ENCODE measurements around the gene CORO2A. TPM values are rescaled to one million over a fixed set of nuclear protein-coding genes. Genes with fewer than 3 reads are reported as not detected.

The CORO2A gene
- total and polyA plus RNA-seq, 2 of the 13 experiments (the other 11 are each of a cell fraction or from before 2014, with no cell fraction given), result 14.4 to 15.3 TPM

- TF ChIP-seq ZNF263 (CRISPR knock-in tag; IDR thresholded peaks at IDR 0.05) (peak; percentile 93), GLMP (CRISPR knock-in tag; IDR thresholded peaks at IDR 0.05; ENCODE audit: borderline replicate concordance) (no peak), CHD4 (IDR thresholded peaks at IDR 0.05; ENCODE audit: borderline replicate concordance, low read length) (no peak), ZBTB1 (CRISPR knock-in tag; IDR thresholded peaks at IDR 0.05; ENCODE audit: borderline replicate concordance) (no peak), ZFP82 (CRISPR knock-in tag; IDR thresholded peaks at IDR 0.05; ENCODE audit: borderline replicate concordance) (no peak), ZNF335 (CRISPR knock-in tag; IDR thresholded peaks at IDR 0.05) (peak; percentile 45; the same call in 1 of the 2 replicates), ZNF282 (IDR thresholded peaks at IDR 0.05; ENCODE audit: partially characterized antibody) (no peak), SRSF9 (IDR thresholded peaks at IDR 0.05; ENCODE audit: borderline replicate concordance, insufficient read depth, low read depth, low read length, poor library complexity, severe bottlenecking) (no peak), TAF1 (CRISPR knock-in tag; IDR thresholded peaks at IDR 0.05) (no peak), ZNF414 (CRISPR knock-in tag; IDR thresholded peaks at IDR 0.05) (peak; percentile 78; the same call in 1 of the 2 replicates), REXO4 (CRISPR knock-in tag; IDR thresholded peaks at IDR 0.05; ENCODE audit: borderline replicate concordance) (no peak), RBAK (CRISPR knock-in tag; IDR thresholded peaks at IDR 0.05) (no peak), TGIF2 (CRISPR knock-in tag; IDR thresholded peaks at IDR 0.05) (peak; percentile 80; the same call in 1 of the 2 replicates), MEIS1 (CRISPR knock-in tag; IDR thresholded peaks at IDR 0.05; ENCODE audit: borderline replicate concordance) (no peak), TRIM24 (CRISPR knock-in tag; IDR thresholded peaks at IDR 0.05) (no peak), REPIN1 (CRISPR knock-in tag; IDR thresholded peaks at IDR 0.05; ENCODE audit: borderline replicate concordance, low read depth) (peak; percentile 90), TCF7L2 (IDR thresholded peaks at IDR 0.05; ENCODE audit: low read depth, low read length) (no peak), JARID2 (CRISPR knock-in tag; IDR thresholded peaks at IDR 0.05; ENCODE audit: insufficient replicate concordance) (no peak), SMARCC2 (IDR thresholded peaks at IDR 0.05) (no peak), SRY (CRISPR knock-in tag; IDR thresholded peaks at IDR 0.05) (no peak), ZNF549 (CRISPR knock-in tag; IDR thresholded peaks at IDR 0.05) (no peak), ZNF724P (CRISPR knock-in tag; IDR thresholded peaks at IDR 0.05; ENCODE audit: borderline replicate concordance) (peak; percentile 65; the same call in 1 of the 2 replicates), RBFOX2 (IDR thresholded peaks at IDR 0.05; ENCODE audit: low read depth, low read length) (no peak), ZNF496 (CRISPR knock-in tag; IDR thresholded peaks at IDR 0.05; ENCODE audit: insufficient replicate concordance) (no peak), POLR2G (IDR thresholded peaks at IDR 0.05; ENCODE audit: low read depth, low read length) (no peak), MED8 (CRISPR knock-in tag; IDR thresholded peaks at IDR 0.05; ENCODE audit: insufficient replicate concordance) (no peak), TARDBP (CRISPR knock-in tag; IDR thresholded peaks at IDR 0.05) (peak; percentile 71; the same call in 1 of the 2 replicates), ZNF703 (CRISPR knock-in tag; IDR thresholded peaks at IDR 0.05; ENCODE audit: borderline replicate concordance) (no peak), PHF5A (CRISPR knock-in tag; IDR thresholded peaks at IDR 0.05; ENCODE audit: low read depth, unreplicated experiment) (peak; percentile 75), HOXD1 (CRISPR knock-in tag; IDR thresholded peaks at IDR 0.05) (no peak)
These were observed 46.1 kb downstream of the CORO2A start (continued) for GRCh38 chr9:98146101-98146991.

Measured in HepG2 (cell line).